ENCODE results near the gene CCDC63.

Gene CCDC63

DNA sequence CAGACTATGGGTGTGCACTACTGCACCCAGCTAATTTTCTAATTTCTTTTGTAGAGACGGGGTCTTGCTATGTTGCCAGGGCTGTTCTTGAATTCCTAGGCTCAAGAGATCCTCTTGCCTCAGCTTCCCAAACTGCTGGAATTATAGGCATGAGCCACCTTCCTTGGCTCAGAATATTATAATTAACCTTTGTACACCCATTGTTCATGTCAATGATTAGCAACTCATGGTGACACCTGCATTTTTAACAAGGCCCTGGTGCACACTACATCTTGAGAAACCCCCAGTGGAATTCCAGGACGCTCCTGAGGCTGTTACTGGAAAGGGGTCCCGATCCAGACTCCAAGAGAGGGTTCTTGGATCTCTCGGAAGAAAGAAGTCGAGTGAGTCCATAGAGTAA lies 28.3 kb upstream of the CCDC63 start:
- Histone ChIP-seq H3K27ac (replicated peaks) (no peak overlapping the region), H3K4me3 (replicated peaks; ENCODE audit: insufficient read depth, low read length) (no peak overlapping the region), H3K27me3 (ENCODE audit: insufficient read depth, poor library complexity, severe bottlenecking) (no peaks in the 10 kb centered on the region)
- TF ChIP-seq SPI1 (IDR thresholded peaks at IDR 0.05; ENCODE audit: borderline replicate concordance, low read depth) (no peak), GABPA (IDR thresholded peaks at IDR 0.05; ENCODE audit: low read depth) (no peak), POLR2AphosphoS5 (IDR thresholded peaks at IDR 0.05; ENCODE audit: low read depth) (no peak)
- TF ChIP-seq, protein P1, sequence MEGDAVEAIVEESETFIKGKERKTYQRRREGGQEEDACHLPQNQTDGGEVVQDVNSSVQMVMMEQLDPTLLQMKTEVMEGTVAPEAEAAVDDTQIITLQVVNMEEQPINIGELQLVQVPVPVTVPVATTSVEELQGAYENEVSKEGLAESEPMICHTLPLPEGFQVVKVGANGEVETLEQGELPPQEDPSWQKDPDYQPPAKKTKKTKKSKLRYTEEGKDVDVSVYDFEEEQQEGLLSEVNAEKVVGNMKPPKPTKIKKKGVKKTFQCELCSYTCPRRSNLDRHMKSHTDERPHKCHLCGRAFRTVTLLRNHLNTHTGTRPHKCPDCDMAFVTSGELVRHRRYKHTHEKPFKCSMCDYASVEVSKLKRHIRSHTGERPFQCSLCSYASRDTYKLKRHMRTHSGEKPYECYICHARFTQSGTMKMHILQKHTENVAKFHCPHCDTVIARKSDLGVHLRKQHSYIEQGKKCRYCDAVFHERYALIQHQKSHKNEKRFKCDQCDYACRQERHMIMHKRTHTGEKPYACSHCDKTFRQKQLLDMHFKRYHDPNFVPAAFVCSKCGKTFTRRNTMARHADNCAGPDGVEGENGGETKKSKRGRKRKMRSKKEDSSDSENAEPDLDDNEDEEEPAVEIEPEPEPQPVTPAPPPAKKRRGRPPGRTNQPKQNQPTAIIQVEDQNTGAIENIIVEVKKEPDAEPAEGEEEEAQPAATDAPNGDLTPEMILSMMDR (IDR thresholded peaks at IDR 0.05; ENCODE audit: insufficient read depth, low read length), result no peak
- TF ChIP-seq, protein P2, sequence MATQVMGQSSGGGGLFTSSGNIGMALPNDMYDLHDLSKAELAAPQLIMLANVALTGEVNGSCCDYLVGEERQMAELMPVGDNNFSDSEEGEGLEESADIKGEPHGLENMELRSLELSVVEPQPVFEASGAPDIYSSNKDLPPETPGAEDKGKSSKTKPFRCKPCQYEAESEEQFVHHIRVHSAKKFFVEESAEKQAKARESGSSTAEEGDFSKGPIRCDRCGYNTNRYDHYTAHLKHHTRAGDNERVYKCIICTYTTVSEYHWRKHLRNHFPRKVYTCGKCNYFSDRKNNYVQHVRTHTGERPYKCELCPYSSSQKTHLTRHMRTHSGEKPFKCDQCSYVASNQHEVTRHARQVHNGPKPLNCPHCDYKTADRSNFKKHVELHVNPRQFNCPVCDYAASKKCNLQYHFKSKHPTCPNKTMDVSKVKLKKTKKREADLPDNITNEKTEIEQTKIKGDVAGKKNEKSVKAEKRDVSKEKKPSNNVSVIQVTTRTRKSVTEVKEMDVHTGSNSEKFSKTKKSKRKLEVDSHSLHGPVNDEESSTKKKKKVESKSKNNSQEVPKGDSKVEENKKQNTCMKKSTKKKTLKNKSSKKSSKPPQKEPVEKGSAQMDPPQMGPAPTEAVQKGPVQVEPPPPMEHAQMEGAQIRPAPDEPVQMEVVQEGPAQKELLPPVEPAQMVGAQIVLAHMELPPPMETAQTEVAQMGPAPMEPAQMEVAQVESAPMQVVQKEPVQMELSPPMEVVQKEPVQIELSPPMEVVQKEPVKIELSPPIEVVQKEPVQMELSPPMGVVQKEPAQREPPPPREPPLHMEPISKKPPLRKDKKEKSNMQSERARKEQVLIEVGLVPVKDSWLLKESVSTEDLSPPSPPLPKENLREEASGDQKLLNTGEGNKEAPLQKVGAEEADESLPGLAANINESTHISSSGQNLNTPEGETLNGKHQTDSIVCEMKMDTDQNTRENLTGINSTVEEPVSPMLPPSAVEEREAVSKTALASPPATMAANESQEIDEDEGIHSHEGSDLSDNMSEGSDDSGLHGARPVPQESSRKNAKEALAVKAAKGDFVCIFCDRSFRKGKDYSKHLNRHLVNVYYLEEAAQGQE (IDR thresholded peaks at IDR 0.05; ENCODE audit: insufficient replicate concordance, low read depth), result no peak
- no peak for DNase-seq (ENCODE audit: low read depth in 1 of 2, low spot score in 1 of 2)

DNA sequence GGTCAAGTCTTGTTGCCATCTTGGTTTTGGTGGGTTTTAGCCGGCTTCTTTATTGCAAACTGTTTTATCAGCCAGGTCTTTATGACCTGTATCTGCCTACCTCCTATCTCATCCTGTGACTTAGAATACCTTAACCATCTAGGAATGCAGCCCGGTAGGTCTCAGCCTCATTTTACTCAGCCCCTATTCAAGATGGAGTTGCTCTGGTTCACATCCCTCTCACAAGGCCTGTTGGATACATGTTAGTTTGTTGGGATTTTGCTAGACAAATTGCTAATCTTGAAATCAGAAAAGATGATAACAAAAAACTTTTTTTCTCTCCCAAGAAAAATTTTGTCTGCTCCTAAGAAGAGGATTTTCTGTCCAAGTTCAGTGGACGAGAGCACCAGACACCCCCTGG lies 27.6 kb upstream of the CCDC63 start:
- no peak for DNase-seq (ENCODE audit: low read depth in 1 of 2, low spot score in 1 of 2)
- H3K4me3 ChIP-seq (replicated peaks; ENCODE audit: insufficient read depth, low read length), result no peak overlapping the region
- H3K27ac ChIP-seq (replicated peaks), result no peak overlapping the region
- no peaks in the 10 kb centered on the region for H3K27me3 ChIP-seq (ENCODE audit: insufficient read depth, poor library complexity, severe bottlenecking)
- no peak for TF ChIP-seq SPI1 (IDR thresholded peaks at IDR 0.05; ENCODE audit: borderline replicate concordance, low read depth)
- TF ChIP-seq, protein P1 (IDR thresholded peaks at IDR 0.05; ENCODE audit: insufficient read depth, low read length), result no peak
- TF ChIP-seq POLR2AphosphoS5 (IDR thresholded peaks at IDR 0.05; ENCODE audit: low read depth), result no peak

DNA sequence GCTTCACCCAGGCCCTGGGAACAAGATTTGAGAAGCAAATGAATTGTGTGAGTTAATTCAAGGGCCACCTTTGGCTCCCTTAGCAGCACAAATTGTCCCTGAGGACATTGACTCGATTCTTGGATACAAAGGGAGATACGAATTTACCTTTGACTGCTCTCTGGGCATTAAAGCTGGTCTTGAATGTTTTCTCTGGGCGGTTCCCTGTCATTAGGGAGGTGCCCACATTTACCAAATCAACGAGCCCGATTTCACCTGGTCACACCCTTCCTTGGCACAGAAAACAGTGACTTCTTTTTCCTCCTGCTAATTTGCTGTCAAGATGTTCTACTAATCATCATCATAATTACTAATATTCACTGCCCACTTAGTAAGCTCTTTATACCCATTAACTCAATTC lies 27.1 kb upstream of the CCDC63 start:
- Histone ChIP-seq H3K27ac (replicated peaks) (no peak overlapping the region), H3K27me3 (ENCODE audit: insufficient read depth, poor library complexity, severe bottlenecking) (no peaks in the 10 kb centered on the region), H3K4me3 (replicated peaks; ENCODE audit: insufficient read depth, low read length) (no peak overlapping the region)
- TF ChIP-seq SPI1 (IDR thresholded peaks at IDR 0.05; ENCODE audit: borderline replicate concordance, low read depth) (no peak), POLR2AphosphoS5 (IDR thresholded peaks at IDR 0.05; ENCODE audit: low read depth) (no peak), GABPA (IDR thresholded peaks at IDR 0.05; ENCODE audit: low read depth) (no peak)
- TF ChIP-seq, protein P1 (IDR thresholded peaks at IDR 0.05; ENCODE audit: insufficient read depth, low read length), result no peak
- TF ChIP-seq, protein P2 (IDR thresholded peaks at IDR 0.05; ENCODE audit: insufficient replicate concordance, low read depth), result no peak
- no peak for DNase-seq (ENCODE audit: low read depth in 1 of 2, low spot score in 1 of 2)

DNA sequence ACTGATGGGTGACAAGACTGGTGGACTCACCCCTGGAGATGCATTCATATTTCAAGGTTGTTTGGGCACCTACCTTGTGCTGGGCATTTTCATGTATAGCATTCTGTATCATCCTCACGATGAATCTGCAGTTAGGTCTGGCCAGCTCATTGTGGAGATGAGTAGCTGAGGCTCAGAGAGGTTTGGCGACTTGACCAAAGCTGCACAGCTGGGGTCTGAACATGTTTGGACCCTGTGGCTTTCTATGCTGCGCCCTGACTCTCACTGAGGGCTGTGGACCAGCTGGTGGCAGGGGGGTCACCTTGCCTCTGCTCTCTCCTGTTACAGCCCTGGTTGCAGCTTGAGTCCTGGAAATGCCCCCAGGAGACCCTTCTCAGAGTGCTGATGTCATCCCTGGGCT lies 24.9 kb upstream of the CCDC63 start:
- DNase-seq (ENCODE audit: low read depth in 1 of 2, low spot score in 1 of 2), result no peak
- no peak for TF ChIP-seq SPI1 (IDR thresholded peaks at IDR 0.05; ENCODE audit: borderline replicate concordance, low read depth)
- TF ChIP-seq POLR2AphosphoS5 (IDR thresholded peaks at IDR 0.05; ENCODE audit: low read depth), result no peak
- TF ChIP-seq, protein P2 (IDR thresholded peaks at IDR 0.05; ENCODE audit: insufficient replicate concordance, low read depth), result no peak
- TF ChIP-seq, protein P1 (IDR thresholded peaks at IDR 0.05; ENCODE audit: insufficient read depth, low read length), result no peak
- Histone ChIP-seq H3K27ac (replicated peaks) (no peak overlapping the region), H3K4me3 (replicated peaks; ENCODE audit: insufficient read depth, low read length) (no peak overlapping the region), H3K27me3 (ENCODE audit: insufficient read depth, poor library complexity, severe bottlenecking) (no peaks in the 10 kb centered on the region)

Measured in HL-60 (cell line).